IPS-NIHi11 (cell line): ENCODE data around the gene LBX1.

Experiments
- DNase-seq: peaks from one replicate; pipeline ENCODE4 v3.0.0; 2012; ENCODE audit warnings: mixed read lengths, low spot score

Gene LBX1

DNA sequence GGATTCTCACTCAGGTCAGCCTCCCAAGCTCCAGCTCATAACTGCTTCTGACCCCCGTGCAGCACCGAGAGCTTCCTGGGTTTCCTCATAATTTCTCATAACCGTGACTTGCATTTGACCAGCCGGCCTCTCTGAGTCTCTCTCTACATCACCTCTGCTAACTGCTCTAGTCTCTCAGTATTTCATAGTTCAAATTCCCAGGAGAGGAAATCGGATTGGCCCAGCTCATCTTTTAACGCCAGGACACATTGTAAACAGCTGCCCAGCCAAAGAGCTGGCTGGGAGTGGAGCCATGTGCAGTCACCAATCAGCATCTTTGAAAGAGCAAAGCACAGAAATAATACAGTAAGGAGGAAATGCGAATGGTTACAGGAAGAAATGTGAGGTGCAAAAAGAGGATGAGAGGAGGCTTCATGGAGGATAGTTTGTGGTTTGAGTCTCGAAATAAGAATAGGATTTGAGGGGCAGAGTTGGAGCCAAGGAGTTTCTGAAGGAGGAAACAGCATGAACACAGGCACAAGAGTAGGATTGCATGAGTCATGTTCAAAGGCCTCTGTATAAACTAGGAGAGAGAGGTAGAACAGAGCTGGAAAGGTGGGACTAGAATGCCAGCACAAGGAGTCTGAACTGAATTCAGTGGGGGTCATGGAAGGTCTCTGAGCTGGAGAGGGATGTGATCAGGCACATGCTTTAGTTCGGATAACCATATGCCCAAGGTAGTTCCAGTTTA is 15.2 kb upstream of the LBX1 start:
- DNase-seq = no peak

GRCh38 chr10:101241840-101242707 is 12.8 kb upstream of the LBX1 start:
- no peak for DNase-seq

DNA sequence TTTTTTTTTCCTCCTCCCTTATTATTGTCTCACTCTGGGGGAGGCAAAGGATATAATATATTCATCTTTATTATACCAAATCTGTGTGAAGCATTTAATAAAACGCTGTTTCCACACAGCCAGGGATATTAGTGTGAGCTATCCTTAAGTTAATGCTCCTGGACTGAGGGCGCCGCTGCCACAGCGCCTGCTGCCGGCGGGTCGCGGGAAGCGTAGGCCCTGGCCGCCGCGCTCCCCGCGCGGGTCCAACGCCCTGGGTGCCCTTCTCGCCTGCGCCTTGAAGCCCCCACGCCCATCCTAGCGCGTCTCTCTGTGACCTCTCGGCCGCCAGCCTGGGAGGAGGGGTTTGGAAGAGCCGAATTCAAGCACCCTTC is 9.5 kb upstream of the LBX1 start:
- DNase-seq = peak; percentile 70

GRCh38 chr10:101237982-101238731 is 8.9 kb upstream of the LBX1 start:
- DNase-seq = no peak

DNA sequence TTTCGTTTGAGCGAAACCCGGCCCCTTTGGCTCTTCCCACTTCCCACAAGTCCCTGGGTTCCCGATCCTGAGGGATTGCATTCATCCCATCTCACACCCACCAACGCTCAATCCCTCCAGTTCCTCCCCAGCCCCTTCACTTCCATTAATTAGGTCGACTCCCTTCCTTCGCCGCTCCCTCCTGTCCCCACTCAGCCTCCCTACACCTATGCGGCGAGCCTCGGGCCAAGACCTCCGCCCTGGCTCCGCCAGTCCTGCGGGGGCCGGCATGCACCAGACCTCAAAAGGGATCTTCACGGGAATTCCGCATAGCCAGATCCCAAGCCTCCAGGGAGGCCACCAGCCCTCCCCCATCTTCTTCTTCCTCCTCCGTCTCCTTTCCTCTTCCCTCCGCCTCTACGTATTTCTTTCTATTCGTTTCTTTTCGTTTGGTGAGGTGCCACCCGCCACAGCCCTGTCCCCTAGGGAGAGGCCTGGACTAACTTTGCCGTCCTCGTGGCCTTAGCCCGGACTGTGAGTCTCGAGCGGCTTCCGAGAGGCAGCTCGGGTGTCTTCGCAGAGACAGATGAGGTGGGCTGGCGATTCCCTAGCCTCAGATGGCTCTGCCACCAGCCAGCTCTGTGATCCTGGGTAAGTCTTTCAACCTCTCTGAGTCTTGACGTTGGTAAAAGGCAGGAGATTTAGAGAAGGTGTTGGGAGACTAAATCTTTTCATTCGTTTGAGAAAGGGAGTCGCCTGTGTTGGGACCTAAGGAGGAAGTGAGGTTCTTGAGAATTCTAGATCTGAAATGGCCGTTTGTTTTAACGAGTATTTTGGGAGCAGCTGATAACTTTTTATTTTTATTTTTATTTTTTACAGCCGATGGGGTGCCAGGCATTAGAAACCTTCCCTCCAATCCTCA is 8.1 kb upstream of the LBX1 start:
- DNase-seq = peak; percentile 64

DNA sequence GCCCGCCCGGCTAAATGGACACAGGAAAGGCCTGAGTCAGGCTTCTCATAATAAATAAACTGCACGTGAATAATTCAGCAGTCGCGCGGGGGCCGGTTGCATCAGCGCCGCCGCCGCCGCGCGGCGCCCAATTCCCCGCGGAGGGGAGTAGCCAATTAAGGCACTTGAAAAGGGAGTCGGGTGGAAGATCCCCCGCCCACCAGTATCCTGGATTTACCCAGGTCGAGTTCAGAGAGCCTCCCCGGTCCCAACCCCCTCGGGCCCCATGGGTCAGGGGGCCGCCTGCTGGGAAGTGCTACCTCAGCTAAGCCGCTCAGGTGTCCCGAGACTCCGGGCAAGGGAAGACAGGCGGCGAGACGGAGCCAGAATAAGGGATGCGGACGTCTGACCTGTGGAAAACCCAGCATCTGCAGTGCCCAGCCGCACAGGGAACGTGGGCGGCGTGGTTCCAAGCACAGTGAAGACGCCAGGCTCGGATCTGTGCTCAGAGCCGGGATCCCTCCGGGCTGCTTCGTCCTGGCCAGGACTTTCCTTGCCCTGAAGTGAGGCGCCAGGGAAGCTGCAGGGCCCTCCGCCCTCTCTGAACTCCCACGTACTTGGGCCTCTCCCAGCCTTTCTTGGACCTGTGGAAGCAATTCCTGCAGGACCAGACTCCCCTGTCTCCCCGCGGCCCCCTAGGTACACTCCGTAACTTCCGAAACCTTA is 7.3 kb upstream of the LBX1 start:
- DNase-seq = peak; percentile 63

GRCh38 chr10:101235766-101236165 is 6.5 kb upstream of the LBX1 start:
- no peak for DNase-seq

GRCh38 chr10:101234333-101234732 is 5.1 kb upstream of the LBX1 start:
- no peak for DNase-seq

- DNase-seq = no peak
These were observed 4.6 kb upstream of the LBX1 start for GRCh38 chr10:101233863-101234262.

DNA sequence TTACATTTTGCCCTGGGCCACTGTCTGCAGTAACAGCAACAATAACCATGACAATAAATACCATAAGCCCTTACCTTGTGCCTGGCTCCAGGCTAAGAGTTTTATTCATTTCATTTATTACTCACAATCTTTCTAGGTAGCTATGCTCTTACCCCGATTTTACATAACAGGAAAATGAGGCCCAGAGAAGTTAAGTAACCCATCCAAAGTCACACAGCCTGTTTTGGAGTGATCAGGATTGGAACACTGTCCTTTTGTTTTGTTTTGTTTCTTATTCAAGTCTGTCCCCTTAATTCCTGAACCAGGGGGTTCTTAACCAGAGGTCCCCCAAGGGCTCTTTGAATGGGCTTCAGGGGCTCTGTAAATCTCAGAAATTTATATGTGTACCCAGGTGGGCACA is 4.2 kb upstream of the LBX1 start:
- DNase-seq = no peak

DNA sequence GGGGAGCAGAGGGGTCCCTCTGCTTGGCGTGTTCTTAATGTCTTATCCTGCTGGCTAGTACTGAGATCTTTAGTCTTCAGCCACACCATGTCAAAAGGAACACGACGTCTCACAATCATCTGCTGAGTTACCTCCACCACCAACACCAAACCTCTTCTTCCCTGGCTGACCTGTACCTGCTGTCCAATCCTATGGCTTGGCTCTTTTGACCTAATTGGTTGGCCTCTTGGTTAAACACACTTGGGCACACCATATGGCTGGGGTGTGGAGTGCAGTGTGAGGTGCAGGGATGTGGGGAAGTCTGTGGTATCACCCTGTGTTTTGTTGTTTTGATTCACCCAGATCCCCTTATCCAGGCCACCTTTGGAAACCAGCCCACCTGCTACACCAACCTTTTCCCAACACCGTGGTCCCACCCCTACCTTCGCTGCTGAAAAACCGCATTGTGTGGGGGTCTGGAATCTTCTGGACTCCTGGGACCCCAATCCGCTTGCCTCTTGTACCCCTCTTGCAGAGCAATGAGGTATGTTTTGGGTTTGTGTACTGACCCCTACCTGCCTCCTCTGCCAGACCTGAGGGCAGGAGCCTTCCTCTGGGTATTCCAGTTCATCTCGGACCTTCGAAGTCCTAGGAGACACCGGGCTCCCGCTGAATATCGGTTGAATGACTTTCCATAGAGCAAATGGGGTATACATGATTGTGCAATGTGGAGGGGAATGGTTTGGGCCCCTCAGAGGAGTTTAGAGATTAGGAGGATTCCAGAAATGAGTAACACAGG is 2.8 kb upstream of the LBX1 start:
- no peak for DNase-seq

GRCh38 chr10:101231092-101231491 is 1.8 kb upstream of the LBX1 start:
- DNase-seq = no peak

- DNase-seq = peak; percentile 77
These were observed 1.1 kb upstream of the LBX1 start for GRCh38 chr10:101230183-101230917.

- peak; percentile 74 for DNase-seq
These were observed 347 bp downstream of the LBX1 start for GRCh38 chr10:101228966-101229265.

DNA sequence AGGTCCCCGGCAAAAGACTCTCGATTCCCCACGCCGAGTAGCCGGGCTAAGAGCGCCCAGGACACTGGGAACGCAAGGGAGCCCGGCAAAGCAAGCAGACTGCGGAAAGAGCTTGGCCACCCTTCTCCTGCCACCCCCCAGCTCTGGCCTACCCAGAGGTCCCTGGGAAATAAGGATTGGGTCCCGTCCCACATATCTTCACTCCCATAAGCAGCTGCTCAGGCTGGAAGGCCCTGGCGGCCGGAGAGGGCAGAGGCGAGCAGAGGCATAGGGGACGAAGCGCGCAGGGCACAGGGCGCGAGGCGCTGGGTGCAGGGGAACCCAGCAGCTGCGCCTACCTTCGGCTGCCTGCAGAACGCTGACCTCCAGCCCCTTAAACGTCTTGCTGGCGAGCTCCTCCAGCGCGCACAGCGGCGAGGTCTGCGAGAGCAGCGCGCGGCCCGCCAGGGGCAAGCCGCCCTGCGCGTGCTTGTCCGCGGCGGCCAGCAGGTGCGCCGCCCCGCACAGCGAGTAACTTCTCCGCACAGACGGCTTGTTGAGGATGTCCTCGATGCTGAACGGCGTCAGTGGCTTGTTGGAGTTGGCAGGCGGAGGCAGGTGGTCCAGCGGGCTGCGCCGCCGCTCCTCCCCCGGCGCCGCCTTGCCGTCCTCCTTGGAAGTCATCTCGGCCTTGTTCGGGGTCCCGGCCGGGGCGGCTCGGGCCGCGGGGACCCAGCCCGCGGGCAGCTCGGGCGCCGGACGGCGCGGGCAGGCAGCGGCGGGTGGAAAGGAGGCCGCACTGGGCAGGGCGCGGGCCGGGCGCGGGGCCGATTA is 904 bp downstream of the LBX1 start:
- peak; percentile 59 for DNase-seq

DNA sequence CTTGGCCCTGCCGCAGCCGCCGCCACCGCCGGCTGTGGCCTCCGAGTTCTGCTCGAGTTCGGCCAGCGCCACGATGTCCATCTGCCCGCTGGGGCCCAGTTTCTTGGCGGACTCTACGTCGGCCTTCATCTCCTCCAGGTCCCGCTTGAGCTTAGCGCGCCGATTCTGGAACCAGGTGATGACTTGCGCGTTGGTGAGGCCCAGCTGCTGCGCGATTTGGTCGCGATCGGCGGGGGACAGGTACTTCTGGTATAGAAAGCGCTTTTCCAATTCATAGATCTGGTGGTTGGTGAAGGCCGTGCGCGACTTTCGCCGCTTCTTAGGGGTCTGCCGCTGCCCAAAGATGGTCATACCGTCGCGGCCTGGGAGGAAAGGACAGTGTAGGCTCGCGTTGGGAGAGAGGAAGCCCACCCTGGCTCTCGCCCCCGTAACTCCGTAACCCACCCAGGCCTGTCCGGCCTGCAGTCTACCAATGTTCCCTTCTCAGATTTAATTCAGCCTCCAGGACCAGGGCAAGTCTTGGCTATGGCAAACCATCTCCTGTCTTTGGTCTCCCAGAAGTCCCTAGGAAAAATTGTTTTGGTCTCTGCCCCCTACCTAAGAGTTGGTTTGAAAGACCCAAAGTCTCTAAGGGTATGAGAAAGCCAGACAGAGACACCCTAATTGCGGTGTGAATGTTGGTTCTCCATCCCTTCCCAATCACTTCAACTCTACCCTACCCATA is 1.7 kb downstream of the LBX1 start:
- DNase-seq = no peak

GRCh38 chr10:101226491-101227428 is 2.5 kb downstream of the LBX1 start:
- no peak for DNase-seq
